K562 (cell line): Measurements from ENCODE around the gene SGTB. TPM values are rescaled to one million over a fixed set of nuclear protein-coding genes. Genes with fewer than 3 reads are reported as not detected.

Source experiments
- CREB1 ChIP-seq, 2 experiments: sonication (generic) in 1 of 2; formaldehyde crosslinking in 1 of 2; IDR thresholded peaks; 2 replicates each; pipeline versions ENCODE4 v1.6.1 to v1.8.0; 2012 to 2022; ENCODE audit warnings: inconsistent platforms in 1 of 2, mild to moderate bottlenecking in 1 of 2, missing genetic modification reagents in 1 of 2, moderate library complexity in 1 of 2
- CXXC5 ChIP-seq: fragments of 250-450 bp; sonication (Bioruptor Pico); IDR thresholded peaks from 2 replicates; pipeline ENCODE4 v1.8.0; 2022; ENCODE audit warnings: inconsistent platforms, mild to moderate bottlenecking, moderate library complexity
- HDAC1 ChIP-seq, 2 experiments: fragments of 450-650 bp; IDR thresholded peaks; 2 replicates each; pipeline ENCODE4 v1.6.1; 2016 to 2017; ENCODE audit warnings: inconsistent platforms in 1 of 2, mild to moderate bottlenecking in 1 of 2, moderate library complexity in 1 of 2
- PTTG1 ChIP-seq: fragments of 450-650 bp; IDR thresholded peaks from 2 replicates; pipeline ENCODE4 v1.6.1; 2016; ENCODE audit warnings: low read depth, mild to moderate bottlenecking, missing genetic modification characterization, missing compliant biosample characterization
- RBBP5 ChIP-seq: fragments of 200-600 bp; sonication (generic); IDR thresholded peaks from 2 replicates; pipeline ENCODE4 v1.6.1; 2012; ENCODE audit warnings: borderline replicate concordance, mild to moderate bottlenecking, low read length, control low read depth, inconsistent platforms; ENCODE audit not compliant: insufficient read depth, poor library complexity, severe bottlenecking
- SMAD3 ChIP-seq: fragments of 450-650 bp; formaldehyde crosslinking; conservative IDR thresholded peaks from 2 replicates; pipeline ENCODE4 v1.4.0; 2020; ENCODE audit warnings: mild to moderate bottlenecking
- SMC3 ChIP-seq: conservative IDR thresholded peaks from 2 replicates; pipeline ENCODE4 v1.6.1; 2011; ENCODE audit warnings: low read depth, low read length, improper control_type of control experiment; ENCODE audit not compliant: insufficient read depth
- ZBTB8A ChIP-seq: fragments of 450-650 bp; IDR thresholded peaks from 2 replicates; pipeline ENCODE4 v1.6.1; 2018; ENCODE audit warnings: mild to moderate bottlenecking, moderate library complexity; ENCODE audit not compliant: partially characterized antibody
- ZFP36 ChIP-seq: fragments of 150-350 bp; IDR thresholded peaks from 2 replicates; pipeline ENCODE4 v1.6.1; 2018; ENCODE audit warnings: low read length, low read depth; ENCODE audit not compliant: partially characterized antibody
- ZNF75A ChIP-seq: fragments of 450-650 bp; formaldehyde crosslinking; IDR thresholded peaks from 2 replicates; pipeline ENCODE4 v1.4.0; 2020; ENCODE audit warnings: mild to moderate bottlenecking
- polyA plus RNA-seq, 8 experiments: library from polyadenylated mRNA; depleted of rRNA in 4 of 8; stranded (reverse) in 5 of 8; unstranded in 3 of 8; fragments of >200 nt; fragmentation: Nextera tagmentation in 2 of 8; fragmentation: Illumina TruSeq in 1 of 8; extraction: Ambion mirVana in 2 of 8; extraction: Trizol in 1 of 8; gene quantifications; 2 replicates each; pipeline versions ENCODE4 v1.2.1 to v1.2.3, GENCODE V29; 2011 to 2014; ENCODE audit warnings: inconsistent platforms in 1 of 8, missing spikeins in 1 of 8
- total RNA-seq, 7 experiments: library from RNA; depleted of rRNA in 6 of 7; stranded (reverse); fragments of >200 nt in 6 of 7; fragmentation: Illumina TruSeq in 2 of 7; extraction: Trizol in 2 of 7; gene quantifications; 2 replicates each; pipeline versions ENCODE4 v1.2.1 to v1.2.3, GENCODE V29; 2011 to 2021; ENCODE audit warnings: low replicate concordance in 1 of 7
- TF ChIP-seq, protein P1 (sequence below): sonication (generic); formaldehyde crosslinking; IDR thresholded peaks from 2 replicates; pipeline ENCODE4 v1.8.0; 2022; ENCODE audit warnings: missing genetic modification reagents, mild to moderate bottlenecking, moderate library complexity, borderline replicate concordance
- TF ChIP-seq, protein P2 (sequence below): sonication (generic); formaldehyde crosslinking; IDR thresholded peaks from 2 replicates; pipeline ENCODE4 v1.8.1; 2023; ENCODE audit warnings: mild to moderate bottlenecking, missing genetic modification reagents
- TF ChIP-seq, protein P3 (sequence below): fragments of 200-800 bp; sonication (Bioruptor generic); IDR thresholded peaks from 2 replicates; pipeline ENCODE4 v1.6.1; 2017; ENCODE audit warnings: missing genetic modification characterization, missing compliant biosample characterization
- TF ChIP-seq, protein P4 (sequence below): fragments of 250-450 bp; sonication (Bioruptor Pico); IDR thresholded peaks from 2 replicates; pipeline ENCODE4 v1.4.0; 2020
- TF ChIP-seq, protein P5 (sequence below): fragments of 450-650 bp; IDR thresholded peaks from 2 replicates; pipeline ENCODE4 v1.6.1; 2016

SGTB gene
- total and polyA plus RNA-seq, 9 of the 15 experiments (the other 6 are each of a cell fraction or from before 2014, with no cell fraction given), result 1.3 to 8.4 (median 4.8) TPM

DNA sequence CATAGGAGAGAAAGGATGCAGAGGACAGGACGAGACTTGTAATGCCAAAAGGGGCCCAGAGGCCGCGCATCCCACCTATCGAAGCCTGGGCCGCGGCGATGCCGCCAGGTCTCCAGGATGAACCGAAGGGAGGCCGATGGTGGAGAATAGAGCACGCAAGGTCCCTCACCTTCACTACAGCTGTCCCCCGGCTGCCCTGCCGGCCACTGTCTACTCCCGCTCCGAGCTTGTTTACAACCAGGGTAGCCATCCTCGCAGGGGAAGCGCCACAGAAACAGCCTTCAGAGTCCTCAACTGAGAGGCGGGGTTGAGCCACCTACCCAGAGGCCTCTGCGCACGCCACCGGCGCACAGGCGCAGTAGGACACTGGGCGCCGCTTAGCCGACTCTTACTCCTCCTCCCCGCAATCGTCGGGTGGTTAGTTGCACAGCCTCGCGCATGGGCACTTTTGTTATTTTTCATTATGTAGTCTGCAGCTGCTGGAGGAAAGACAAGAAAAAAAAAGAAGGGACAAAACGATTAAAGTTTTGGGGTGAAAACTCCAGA, 97.8 kb downstream of the SGTB start, which contains the start of gene TRIM23 (continued):
- peak; percentile 72 for TF ChIP-seq CREB1 (IDR thresholded peaks at IDR 0.05)
- no peak for TF ChIP-seq CREB1 (CRISPR knock-in tag; IDR thresholded peaks at IDR 0.05)
- TF ChIP-seq, protein P1, sequence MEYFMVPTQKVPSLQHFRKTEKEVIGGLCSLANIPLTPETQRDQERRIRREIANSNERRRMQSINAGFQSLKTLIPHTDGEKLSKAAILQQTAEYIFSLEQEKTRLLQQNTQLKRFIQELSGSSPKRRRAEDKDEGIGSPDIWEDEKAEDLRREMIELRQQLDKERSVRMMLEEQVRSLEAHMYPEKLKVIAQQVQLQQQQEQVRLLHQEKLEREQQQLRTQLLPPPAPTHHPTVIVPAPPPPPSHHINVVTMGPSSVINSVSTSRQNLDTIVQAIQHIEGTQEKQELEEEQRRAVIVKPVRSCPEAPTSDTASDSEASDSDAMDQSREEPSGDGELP, result peak; percentile 65; the same call in 1 of the 2 replicates
- TF ChIP-seq, protein P2, sequence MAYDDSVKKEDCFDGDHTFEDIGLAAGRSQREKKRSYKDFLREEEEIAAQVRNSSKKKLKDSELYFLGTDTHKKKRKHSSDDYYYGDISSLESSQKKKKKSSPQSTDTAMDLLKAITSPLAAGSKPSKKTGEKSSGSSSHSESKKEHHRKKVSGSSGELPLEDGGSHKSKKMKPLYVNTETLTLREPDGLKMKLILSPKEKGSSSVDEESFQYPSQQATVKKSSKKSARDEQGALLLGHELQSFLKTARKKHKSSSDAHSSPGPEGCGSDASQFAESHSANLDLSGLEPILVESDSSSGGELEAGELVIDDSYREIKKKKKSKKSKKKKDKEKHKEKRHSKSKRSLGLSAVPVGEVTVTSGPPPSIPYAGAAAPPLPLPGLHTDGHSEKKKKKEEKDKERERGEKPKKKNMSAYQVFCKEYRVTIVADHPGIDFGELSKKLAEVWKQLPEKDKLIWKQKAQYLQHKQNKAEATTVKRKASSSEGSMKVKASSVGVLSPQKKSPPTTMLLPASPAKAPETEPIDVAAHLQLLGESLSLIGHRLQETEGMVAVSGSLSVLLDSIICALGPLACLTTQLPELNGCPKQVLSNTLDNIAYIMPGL (CRISPR knock-in tag), result peak; percentile 29; the same call in 1 of the 2 replicates
- TF ChIP-seq ZNF75A, result no peak
- no peak for TF ChIP-seq PTTG1 (tag)
- peak in 1 of 2 experiments; percentile 85; a peak in 2 of 4 replicates for TF ChIP-seq HDAC1 (IDR thresholded peaks at IDR 0.05)
- TF ChIP-seq SMC3, result 0 out of 2 replicates have a peak, but pooled peaks have one; percentile 3
- peak; percentile 80 for TF ChIP-seq RBBP5
- 0 out of 2 replicates have a peak, but pooled peaks have one; percentile 20 for TF ChIP-seq SMAD3 (CRISPR knock-in tag)
- TF ChIP-seq, protein P3, sequence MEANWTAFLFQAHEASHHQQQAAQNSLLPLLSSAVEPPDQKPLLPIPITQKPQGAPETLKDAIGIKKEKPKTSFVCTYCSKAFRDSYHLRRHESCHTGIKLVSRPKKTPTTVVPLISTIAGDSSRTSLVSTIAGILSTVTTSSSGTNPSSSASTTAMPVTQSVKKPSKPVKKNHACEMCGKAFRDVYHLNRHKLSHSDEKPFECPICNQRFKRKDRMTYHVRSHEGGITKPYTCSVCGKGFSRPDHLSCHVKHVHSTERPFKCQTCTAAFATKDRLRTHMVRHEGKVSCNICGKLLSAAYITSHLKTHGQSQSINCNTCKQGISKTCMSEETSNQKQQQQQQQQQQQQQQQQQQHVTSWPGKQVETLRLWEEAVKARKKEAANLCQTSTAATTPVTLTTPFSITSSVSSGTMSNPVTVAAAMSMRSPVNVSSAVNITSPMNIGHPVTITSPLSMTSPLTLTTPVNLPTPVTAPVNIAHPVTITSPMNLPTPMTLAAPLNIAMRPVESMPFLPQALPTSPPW, result no peak
- TF ChIP-seq, protein P4, sequence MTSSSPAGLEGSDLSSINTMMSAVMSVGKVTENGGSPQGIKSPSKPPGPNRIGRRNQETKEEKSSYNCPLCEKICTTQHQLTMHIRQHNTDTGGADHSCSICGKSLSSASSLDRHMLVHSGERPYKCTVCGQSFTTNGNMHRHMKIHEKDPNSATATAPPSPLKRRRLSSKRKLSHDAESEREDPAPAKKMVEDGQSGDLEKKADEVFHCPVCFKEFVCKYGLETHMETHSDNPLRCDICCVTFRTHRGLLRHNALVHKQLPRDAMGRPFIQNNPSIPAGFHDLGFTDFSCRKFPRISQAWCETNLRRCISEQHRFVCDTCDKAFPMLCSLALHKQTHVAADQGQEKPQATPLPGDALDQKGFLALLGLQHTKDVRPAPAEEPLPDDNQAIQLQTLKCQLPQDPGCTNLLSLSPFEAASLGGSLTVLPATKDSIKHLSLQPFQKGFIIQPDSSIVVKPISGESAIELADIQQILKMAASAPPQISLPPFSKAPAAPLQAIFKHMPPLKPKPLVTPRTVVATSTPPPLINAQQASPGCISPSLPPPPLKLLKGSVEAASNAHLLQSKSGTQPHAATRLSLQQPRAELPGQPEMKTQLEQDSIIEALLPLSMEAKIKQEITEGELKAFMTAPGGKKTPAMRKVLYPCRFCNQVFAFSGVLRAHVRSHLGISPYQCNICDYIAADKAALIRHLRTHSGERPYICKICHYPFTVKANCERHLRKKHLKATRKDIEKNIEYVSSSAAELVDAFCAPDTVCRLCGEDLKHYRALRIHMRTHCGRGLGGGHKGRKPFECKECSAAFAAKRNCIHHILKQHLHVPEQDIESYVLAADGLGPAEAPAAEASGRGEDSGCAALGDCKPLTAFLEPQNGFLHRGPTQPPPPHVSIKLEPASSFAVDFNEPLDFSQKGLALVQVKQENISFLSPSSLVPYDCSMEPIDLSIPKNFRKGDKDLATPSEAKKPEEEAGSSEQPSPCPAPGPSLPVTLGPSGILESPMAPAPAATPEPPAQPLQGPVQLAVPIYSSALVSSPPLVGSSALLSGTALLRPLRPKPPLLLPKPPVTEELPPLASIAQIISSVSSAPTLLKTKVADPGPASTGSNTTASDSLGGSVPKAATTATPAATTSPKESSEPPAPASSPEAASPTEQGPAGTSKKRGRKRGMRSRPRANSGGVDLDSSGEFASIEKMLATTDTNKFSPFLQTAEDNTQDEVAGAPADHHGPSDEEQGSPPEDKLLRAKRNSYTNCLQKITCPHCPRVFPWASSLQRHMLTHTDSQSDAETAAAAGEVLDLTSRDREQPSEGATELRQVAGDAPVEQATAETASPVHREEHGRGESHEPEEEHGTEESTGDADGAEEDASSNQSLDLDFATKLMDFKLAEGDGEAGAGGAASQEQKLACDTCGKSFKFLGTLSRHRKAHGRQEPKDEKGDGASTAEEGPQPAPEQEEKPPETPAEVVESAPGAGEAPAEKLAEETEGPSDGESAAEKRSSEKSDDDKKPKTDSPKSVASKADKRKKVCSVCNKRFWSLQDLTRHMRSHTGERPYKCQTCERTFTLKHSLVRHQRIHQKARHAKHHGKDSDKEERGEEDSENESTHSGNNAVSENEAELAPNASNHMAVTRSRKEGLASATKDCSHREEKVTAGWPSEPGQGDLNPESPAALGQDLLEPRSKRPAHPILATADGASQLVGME (CRISPR knock-in tag), result peak; percentile 82
- peak; percentile 48 for TF ChIP-seq CXXC5
- TF ChIP-seq, protein P5, sequence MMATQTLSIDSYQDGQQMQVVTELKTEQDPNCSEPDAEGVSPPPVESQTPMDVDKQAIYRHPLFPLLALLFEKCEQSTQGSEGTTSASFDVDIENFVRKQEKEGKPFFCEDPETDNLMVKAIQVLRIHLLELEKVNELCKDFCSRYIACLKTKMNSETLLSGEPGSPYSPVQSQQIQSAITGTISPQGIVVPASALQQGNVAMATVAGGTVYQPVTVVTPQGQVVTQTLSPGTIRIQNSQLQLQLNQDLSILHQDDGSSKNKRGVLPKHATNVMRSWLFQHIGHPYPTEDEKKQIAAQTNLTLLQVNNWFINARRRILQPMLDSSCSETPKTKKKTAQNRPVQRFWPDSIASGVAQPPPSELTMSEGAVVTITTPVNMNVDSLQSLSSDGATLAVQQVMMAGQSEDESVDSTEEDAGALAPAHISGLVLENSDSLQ, result no peak
- peak; percentile 3 for TF ChIP-seq ZFP36
- TF ChIP-seq ZBTB8A, result no peak
